Gastroesophageal sphincter (tissue), 3 donors: ENCODE measurements around the gene AKAP9.

ENCODE experiments used
- POLR2A ChIP-seq, 2 donors: fragments of 450-650 bp; IDR thresholded peaks; one replicate each; pipeline ENCODE4 v1.6.1; 2017; ENCODE audit warnings: antibody characterized with exemption in 2 of 2, mild to moderate bottlenecking in 2 of 2, moderate library complexity in 1 of 2
- POLR2AphosphoS5 ChIP-seq: sonication (generic); formaldehyde crosslinking; IDR thresholded peaks from one replicate; pipeline ENCODE4 v1.6.1; 2017; ENCODE audit warnings: antibody characterized with exemption
- TF ChIP-seq, protein P1 (sequence below), 4 experiments: fragments of 200-600 bp in 2 of 4; fragments of 450-650 bp in 2 of 4; sonication (generic) in 1 of 4; IDR thresholded peaks; one replicate each; pipeline ENCODE4 v1.5.1; 2017 to 2019; ENCODE audit warnings: antibody characterized with exemption in 4 of 4, mild to moderate bottlenecking in 2 of 4, moderate library complexity in 2 of 4

DNA sequence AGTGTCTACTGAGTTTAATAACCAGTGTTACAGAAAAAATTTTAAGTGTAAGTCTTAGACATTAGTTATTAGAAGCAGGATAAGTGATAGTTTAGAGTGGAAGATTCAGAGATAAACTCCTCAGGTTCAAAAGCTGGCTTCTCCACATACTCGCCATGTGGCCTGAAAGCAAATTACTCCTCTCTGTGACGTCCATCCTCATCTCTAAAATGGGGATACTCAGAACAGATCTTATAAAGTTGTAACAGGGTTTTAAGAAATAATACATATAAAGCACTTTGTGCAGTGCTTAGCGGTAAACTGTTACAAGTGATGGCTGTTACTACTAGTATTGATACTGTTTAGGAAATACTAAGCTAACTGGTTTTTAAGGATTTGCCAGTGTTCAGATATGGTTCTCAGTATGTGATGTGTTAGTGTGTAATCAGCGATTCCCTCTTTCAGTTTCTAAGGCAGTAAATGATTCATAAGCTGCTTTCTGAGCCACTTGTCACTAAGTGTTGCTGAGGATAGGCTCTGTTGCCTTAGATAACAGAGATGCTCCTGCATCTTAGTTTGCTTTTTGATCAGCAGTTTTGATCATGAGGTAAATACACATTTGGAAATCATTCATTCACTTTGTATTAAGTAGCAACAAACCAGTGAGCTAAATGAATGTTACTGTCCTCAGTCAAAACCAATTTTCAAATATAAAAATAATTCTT, 134.9 kb downstream of the AKAP9 start:
- no peak for TF ChIP-seq POLR2A (IDR thresholded peaks at IDR 0.05)
- TF ChIP-seq POLR2AphosphoS5 = no peak
- TF ChIP-seq, protein P1, sequence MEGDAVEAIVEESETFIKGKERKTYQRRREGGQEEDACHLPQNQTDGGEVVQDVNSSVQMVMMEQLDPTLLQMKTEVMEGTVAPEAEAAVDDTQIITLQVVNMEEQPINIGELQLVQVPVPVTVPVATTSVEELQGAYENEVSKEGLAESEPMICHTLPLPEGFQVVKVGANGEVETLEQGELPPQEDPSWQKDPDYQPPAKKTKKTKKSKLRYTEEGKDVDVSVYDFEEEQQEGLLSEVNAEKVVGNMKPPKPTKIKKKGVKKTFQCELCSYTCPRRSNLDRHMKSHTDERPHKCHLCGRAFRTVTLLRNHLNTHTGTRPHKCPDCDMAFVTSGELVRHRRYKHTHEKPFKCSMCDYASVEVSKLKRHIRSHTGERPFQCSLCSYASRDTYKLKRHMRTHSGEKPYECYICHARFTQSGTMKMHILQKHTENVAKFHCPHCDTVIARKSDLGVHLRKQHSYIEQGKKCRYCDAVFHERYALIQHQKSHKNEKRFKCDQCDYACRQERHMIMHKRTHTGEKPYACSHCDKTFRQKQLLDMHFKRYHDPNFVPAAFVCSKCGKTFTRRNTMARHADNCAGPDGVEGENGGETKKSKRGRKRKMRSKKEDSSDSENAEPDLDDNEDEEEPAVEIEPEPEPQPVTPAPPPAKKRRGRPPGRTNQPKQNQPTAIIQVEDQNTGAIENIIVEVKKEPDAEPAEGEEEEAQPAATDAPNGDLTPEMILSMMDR (IDR thresholded peaks at IDR 0.05) = no peak
